Measurements from ENCODE around the gene FKBP5. TPM values are rescaled to one million over a fixed set of nuclear protein-coding genes. Genes with fewer than 3 reads are reported as not detected.

FKBP5 gene
- polyA plus RNA-seq, 1 experiment, result 7.6 TPM

DNA sequence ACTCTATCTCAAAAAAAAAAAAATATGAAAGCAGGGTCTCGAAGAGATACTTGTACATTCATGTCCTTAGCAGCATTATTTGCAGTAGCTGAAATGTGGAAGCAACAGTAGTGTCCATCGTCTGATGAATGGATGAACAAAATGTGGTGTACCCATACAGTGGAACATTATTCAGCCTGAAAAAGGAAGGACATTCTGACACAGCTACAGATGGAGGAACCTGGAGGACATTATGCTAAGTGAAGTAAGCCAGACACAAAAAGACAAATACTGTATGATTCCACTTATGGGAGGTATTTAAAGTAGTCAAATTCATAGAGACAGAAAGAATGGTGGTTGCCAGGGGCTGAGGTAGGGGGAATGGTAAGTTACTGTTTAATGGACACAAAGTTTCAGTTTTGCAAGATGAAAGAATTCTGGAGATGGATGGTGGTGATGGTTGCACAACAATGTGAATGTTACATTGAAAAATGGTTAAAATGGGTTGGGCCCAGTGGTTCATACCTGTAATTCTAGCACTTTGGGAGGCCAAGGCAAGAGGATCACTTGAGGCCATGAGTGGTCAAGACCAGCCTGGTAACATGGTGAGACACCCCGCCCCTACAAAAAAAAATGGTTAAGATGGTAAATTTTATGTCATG lies 164.2 kb downstream of the FKBP5 start:
- Histone ChIP-seq H3K9me3 (ENCODE audit: control insufficient read depth, insufficient read depth, low read length) (no peaks in the 10 kb centered on the region), H3K27ac (ENCODE audit: low read depth, low read length) (no peak overlapping the region), H3K27me3 (ENCODE audit: control insufficient read depth, insufficient read depth, low read length) (peaks cover 7% of the 10 kb centered on the region), H3K4me3 (ENCODE audit: low read depth, low read length) (no peak overlapping the region)
- no peak for DNase-seq (ENCODE audit: low read depth, low spot score)
- ChIA-PET POLR2A (no interaction called here), CTCF (interaction anchor here (0.7 to 5.5 kb wide), 3 partner anchors 156 to 215 kb away, joined by 4 to 143 read pairs (median 10); partner anchors contain the start of gene ARMC12)
- TF ChIP-seq, protein P1, sequence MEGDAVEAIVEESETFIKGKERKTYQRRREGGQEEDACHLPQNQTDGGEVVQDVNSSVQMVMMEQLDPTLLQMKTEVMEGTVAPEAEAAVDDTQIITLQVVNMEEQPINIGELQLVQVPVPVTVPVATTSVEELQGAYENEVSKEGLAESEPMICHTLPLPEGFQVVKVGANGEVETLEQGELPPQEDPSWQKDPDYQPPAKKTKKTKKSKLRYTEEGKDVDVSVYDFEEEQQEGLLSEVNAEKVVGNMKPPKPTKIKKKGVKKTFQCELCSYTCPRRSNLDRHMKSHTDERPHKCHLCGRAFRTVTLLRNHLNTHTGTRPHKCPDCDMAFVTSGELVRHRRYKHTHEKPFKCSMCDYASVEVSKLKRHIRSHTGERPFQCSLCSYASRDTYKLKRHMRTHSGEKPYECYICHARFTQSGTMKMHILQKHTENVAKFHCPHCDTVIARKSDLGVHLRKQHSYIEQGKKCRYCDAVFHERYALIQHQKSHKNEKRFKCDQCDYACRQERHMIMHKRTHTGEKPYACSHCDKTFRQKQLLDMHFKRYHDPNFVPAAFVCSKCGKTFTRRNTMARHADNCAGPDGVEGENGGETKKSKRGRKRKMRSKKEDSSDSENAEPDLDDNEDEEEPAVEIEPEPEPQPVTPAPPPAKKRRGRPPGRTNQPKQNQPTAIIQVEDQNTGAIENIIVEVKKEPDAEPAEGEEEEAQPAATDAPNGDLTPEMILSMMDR (IDR thresholded peaks at IDR 0.05; ENCODE audit: low read depth, low read length), result no peak

Small RNAs within 50 kb of the gene (small RNA-seq; reads per million reads assigned to genes)
- 1.6 reads per million for gene MIR5690 (ENCODE audit: insufficient read length, low read depth)
- gene RF00561 (ENCODE audit: insufficient read length, low read depth), result not detected

Other genes starting within 250 kb of the FKBP5 start
- 7.0 and 7.1 TPM in 2 replicates for gene FANCE, start 236.6 kb downstream of the FKBP5 start, polyA plus RNA-seq (2011; rRNA removed)
- gene RPL10A, start 220.5 kb downstream of the FKBP5 start, polyA plus RNA-seq (2011; rRNA removed), result 2,636 and 2,921 TPM in 2 replicates
- gene TEAD3, start 191.8 kb downstream of the FKBP5 start, polyA plus RNA-seq (2011; rRNA removed), result 16.6 and 22.8 TPM in 2 replicates
- gene TULP1, start 176.0 kb downstream of the FKBP5 start, polyA plus RNA-seq (2011; rRNA removed), result not detected in 2 replicates
- gene ARMC12, start 48.1 kb upstream of the FKBP5 start, polyA plus RNA-seq (2011; rRNA removed), result 0.53 and 0.58 TPM in 2 replicates
- gene CLPSL2, start 87.7 kb upstream of the FKBP5 start, polyA plus RNA-seq (2011; rRNA removed), result not detected in 2 replicates
- not detected in 2 replicates for gene CLPSL1, start 92.1 kb upstream of the FKBP5 start, polyA plus RNA-seq (2011; rRNA removed)
- not detected in 2 replicates for gene CLPS, start 108.4 kb upstream of the FKBP5 start, polyA plus RNA-seq (2011; rRNA removed)
- not detected in 2 replicates for gene LHFPL5, start 116.4 kb upstream of the FKBP5 start, polyA plus RNA-seq (2011; rRNA removed)
- gene SRPK1, start 232.2 kb upstream of the FKBP5 start, polyA plus RNA-seq (2011; rRNA removed), result 27.8 and 41.6 TPM in 2 replicates